K562 (cell line): ENCODE measurements around the gene PPP1R13B. TPM values are rescaled to one million over a fixed set of nuclear protein-coding genes. Genes with fewer than 3 reads are reported as not detected.

Experiments
- ATAC-seq: fragments of 200-7000 bp; cut with Tn5 transposase; 3 replicates; pipeline ENCODE4 v1.9.1; 2020; ENCODE audit warnings: moderate library complexity
- BruUV-seq: library from RNA; stranded (reverse); fragments of 400-500 nt; replicated peaks from 2 replicates; lab custom pipeline; 2021; lab: Mats Ljungman, UMichigan
- CTCF ChIA-PET: fragments of 300-600 bp; formaldehyde crosslinking; extraction: SDS; loops from one replicate; lab custom pipeline; 2021; ENCODE audit warnings: low intra/inter-chr PET ratio; lab: Yijun Ruan, JAX
- POLR2A ChIA-PET: fragments of 300-600, 350-650 bp; sonication (Branson Sonifier 250); formaldehyde crosslinking; extraction: SDS; loops from one replicate; lab custom pipeline; 2021; ENCODE audit warnings: antibody characterized with exemption, inconsistent platforms; lab: Yijun Ruan, JAX
- DNase-seq, 4 experiments: peaks; one replicate each; pipeline versions ENCODE4 v3.0.0 to v3.0.0-alpha.2; 2011 to 2018; ENCODE audit warnings: low spot score in 3 of 4, mixed read lengths in 3 of 4; ENCODE audit errors: extremely low read depth in 1 of 4
- FAIRE-seq: peaks from 2 replicates; lab custom pipeline; 2011; peaks lifted over from hg19 to GRCh38; lab: Jason Lieb, UNC
- H2AFZ ChIP-seq: 2 replicates; pipeline ENCODE4 v1.6.0; 2011; ENCODE audit warnings: low read depth, low read length, control low read depth, inconsistent platforms
- H3K27ac ChIP-seq: fragments of 200-600 bp; 3 replicates; pipeline ENCODE4 v1.8.0; 2011; ENCODE audit warnings: low read depth, mild to moderate bottlenecking, control low read depth, inconsistent platforms, low read length, moderate library complexity, mixed read lengths; ENCODE audit errors: extremely low read depth
- H3K27me3 ChIP-seq, 2 experiments: fragments of 300-600 bp in 1 of 2; 2 replicates in 1 of 2; 3 replicates in 1 of 2; pipeline versions ENCODE4 v1.6.0 to v1.8.0; 2011; ENCODE audit warnings: inconsistent platforms in 2 of 2, low read length in 2 of 2, mild to moderate bottlenecking in 1 of 2, mixed read lengths in 1 of 2, moderate library complexity in 1 of 2; ENCODE audit not compliant: control insufficient read depth in 2 of 2, insufficient read depth in 2 of 2
- H3K36me3 ChIP-seq: fragments of 300-600 bp; 3 replicates; pipeline ENCODE4 v1.8.0; 2011; ENCODE audit warnings: mild to moderate bottlenecking, low read length, inconsistent platforms; ENCODE audit not compliant: control insufficient read depth, insufficient read depth
- H3K4me1 ChIP-seq, 2 experiments: fragments of 200-600 bp in 1 of 2; replicated peaks in 1 of 2; 2 replicates in 1 of 2; 3 replicates in 1 of 2; pipeline versions ENCODE4 v1.5.1 to v1.8.0; 2011; ENCODE audit warnings: inconsistent platforms in 2 of 2, low read length in 2 of 2, mild to moderate bottlenecking in 1 of 2, mixed read lengths in 1 of 2, moderate library complexity in 1 of 2; ENCODE audit not compliant: control insufficient read depth in 2 of 2, insufficient read depth in 2 of 2
- H3K4me2 ChIP-seq: 2 replicates; pipeline ENCODE4 v1.6.1; 2011; ENCODE audit warnings: low read length, control low read depth, inconsistent platforms, mixed read lengths; ENCODE audit not compliant: insufficient read depth
- H3K4me3 ChIP-seq: fragments of 200-600 bp; sonication (generic), shearing (Covaris generic); 2 replicates; pipeline ENCODE4 v1.5.1; 2016; ENCODE audit warnings: control low read depth, inconsistent platforms
- H3K79me2 ChIP-seq: fragments of 200-600 bp; 3 replicates; pipeline ENCODE4 v1.8.0; 2011; ENCODE audit warnings: low read length, inconsistent platforms; ENCODE audit not compliant: control insufficient read depth, insufficient read depth
- H3K9ac ChIP-seq, 2 experiments: 2 replicates each; pipeline versions ENCODE4 v1.6.0 to v1.6.1; 2011; ENCODE audit warnings: low read depth in 2 of 2, low read length in 2 of 2, control low read depth in 1 of 2, inconsistent platforms in 1 of 2, mild to moderate bottlenecking in 1 of 2, mixed read lengths in 1 of 2; ENCODE audit not compliant: insufficient read depth in 1 of 2
- H3K9me1 ChIP-seq: one replicate; pipeline ENCODE4 v1.6.0; 2011; ENCODE audit warnings: inconsistent platforms, mild to moderate bottlenecking, low read length, moderate library complexity; ENCODE audit not compliant: control insufficient read depth, insufficient read depth
- H3K9me3 ChIP-seq: replicated peaks from 2 replicates; pipeline ENCODE4 v1.5.1; 2011; ENCODE audit warnings: low read depth, low read length, inconsistent platforms; ENCODE audit not compliant: control insufficient read depth, insufficient read depth
- H4K20me1 ChIP-seq: replicated peaks from 2 replicates; pipeline ENCODE4 v1.6.1; 2011; ENCODE audit warnings: low read length, inconsistent platforms, mixed read lengths; ENCODE audit not compliant: control insufficient read depth, insufficient read depth
- CGGBP1 ChIP-seq: fragments of 250-450 bp; sonication (Bioruptor Pico); IDR thresholded peaks from 2 replicates; pipeline ENCODE4 v1.9.0; 2021; ENCODE audit warnings: mild to moderate bottlenecking
- E2F6 ChIP-seq, 2 experiments: IDR thresholded peaks; 2 replicates each; pipeline ENCODE4 v1.6.1; 2011; ENCODE audit warnings: borderline replicate concordance in 1 of 2, control low read depth in 1 of 2, low read depth in 1 of 2, low read length in 1 of 2, mild to moderate bottlenecking in 1 of 2, mixed read lengths in 1 of 2, moderate library complexity in 1 of 2; ENCODE audit not compliant: insufficient read depth in 1 of 2, insufficient read length in 1 of 2, poor library complexity in 1 of 2, severe bottlenecking in 1 of 2; ENCODE audit errors: extremely low read depth in 1 of 2
- ELF1 ChIP-seq: fragments of 200-800 bp; sonication (Bioruptor generic); IDR thresholded peaks from 2 replicates; pipeline ENCODE4 v1.6.1; 2016; ENCODE audit warnings: missing genetic modification characterization, missing compliant biosample characterization
- FOXK1 ChIP-seq: sonication (generic); formaldehyde crosslinking; IDR thresholded peaks from 2 replicates; pipeline ENCODE4 v1.8.0; 2022; ENCODE audit warnings: missing genetic modification reagents, mild to moderate bottlenecking, borderline replicate concordance
- FOXO4 ChIP-seq: fragments of 450-650 bp; formaldehyde crosslinking; IDR thresholded peaks from 2 replicates; pipeline ENCODE4 v1.4.0; 2020; ENCODE audit warnings: mild to moderate bottlenecking, moderate library complexity
- GABPA ChIP-seq: fragments of 200-800 bp; sonication (Bioruptor generic); conservative IDR thresholded peaks from 2 replicates; pipeline ENCODE4 v1.6.1; 2016; ENCODE audit warnings: low read depth, missing genetic modification characterization, missing compliant biosample characterization
- HNRNPL ChIP-seq: fragments of 200-400 bp; formaldehyde crosslinking; IDR thresholded peaks from 2 replicates; pipeline ENCODE4 v1.6.1; 2017; ENCODE audit warnings: low read depth, mild to moderate bottlenecking, low read length
- HOMEZ ChIP-seq: fragments of 250-450 bp; sonication (Bioruptor Pico); IDR thresholded peaks from 2 replicates; pipeline ENCODE4 v1.4.0; 2020; ENCODE audit warnings: mild to moderate bottlenecking, moderate library complexity
- LCOR ChIP-seq: sonication (generic); formaldehyde crosslinking; IDR thresholded peaks from 2 replicates; pipeline ENCODE4 v1.8.0; 2022; ENCODE audit warnings: mild to moderate bottlenecking, missing genetic modification reagents
- MTA1 ChIP-seq: fragments of 450-650 bp; IDR thresholded peaks from 2 replicates; pipeline ENCODE4 v1.6.1; 2017; ENCODE audit warnings: borderline replicate concordance
- NR2C1 ChIP-seq, 2 experiments: fragments of 450-650 bp; IDR thresholded peaks; 2 replicates each; pipeline ENCODE4 v1.6.1; 2017; ENCODE audit warnings: mild to moderate bottlenecking in 2 of 2, antibody characterized with exemption in 1 of 2, inconsistent platforms in 1 of 2, missing compliant biosample characterization in 1 of 2, missing genetic modification characterization in 1 of 2
- SRSF3 ChIP-seq: fragments of 200-400 bp; formaldehyde crosslinking; IDR thresholded peaks from 2 replicates; pipeline ENCODE4 v1.6.1; 2016; ENCODE audit warnings: mild to moderate bottlenecking, low read length, moderate library complexity; ENCODE audit not compliant: insufficient read depth
- TBL1XR1 ChIP-seq, 2 experiments: IDR thresholded peaks; 2 replicates each; pipeline ENCODE4 v1.6.1; 2012; ENCODE audit warnings: improper control_type of control experiment in 2 of 2, low read length in 2 of 2, mild to moderate bottlenecking in 1 of 2
- ZC3H4 ChIP-seq: sonication (generic); formaldehyde crosslinking; IDR thresholded peaks from 2 replicates; pipeline ENCODE4 v1.9.0; 2021; ENCODE audit warnings: missing genetic modification reagents, borderline replicate concordance
- ZNF239 ChIP-seq: fragments of 250-450 bp; sonication (Bioruptor Pico); IDR thresholded peaks from 2 replicates; pipeline ENCODE4 v1.4.0; 2020; ENCODE audit warnings: mild to moderate bottlenecking
- ZNF561 ChIP-seq: fragments of 450-650 bp; formaldehyde crosslinking; conservative IDR thresholded peaks from 2 replicates; pipeline ENCODE4 v1.4.0; 2020; ENCODE audit warnings: mild to moderate bottlenecking, moderate library complexity
- WGBS: fragments of 100-300 bp; shearing (Covaris generic); methylation state at CpG from one replicate; pipeline ENCODE4 v1.1.6; 2016; ENCODE audit warnings: low coverage, mixed read lengths; ENCODE audit not compliant: insufficient coverage; ENCODE audit errors: missing lambda C conversion rate; 5-methylcytosine and 5-hydroxymethylcytosine counted together
- in situ Hi-C: fragments of 300-500 bp; cut with MboI; formaldehyde crosslinking; loops from 4 replicates; pipeline ENCODE4 v1.15.0; 2018; ENCODE audit warnings: inconsistent platforms, mixed read lengths
- intact Hi-C: fragments of 100-400 bp; cut with micrococcal nuclease; formaldehyde crosslinking; loops from 2 replicates; pipeline ENCODE4 v1.14.2; 2022
- polyA plus RNA-seq, 8 experiments: library from polyadenylated mRNA; depleted of rRNA in 4 of 8; stranded (reverse) in 5 of 8; unstranded in 3 of 8; fragments of >200 nt; fragmentation: Nextera tagmentation in 2 of 8; fragmentation: Illumina TruSeq in 1 of 8; extraction: Ambion mirVana in 2 of 8; extraction: Trizol in 1 of 8; gene quantifications; 2 replicates each; pipeline versions ENCODE4 v1.2.1 to v1.2.3, GENCODE V29; 2011 to 2014; ENCODE audit warnings: inconsistent platforms in 1 of 8, missing spikeins in 1 of 8
- total RNA-seq, 7 experiments: library from RNA; depleted of rRNA in 6 of 7; stranded (reverse); fragments of >200 nt in 6 of 7; fragmentation: Illumina TruSeq in 2 of 7; extraction: Trizol in 2 of 7; gene quantifications; 2 replicates each; pipeline versions ENCODE4 v1.2.1 to v1.2.3, GENCODE V29; 2011 to 2021; ENCODE audit warnings: low replicate concordance in 1 of 7

Gene PPP1R13B
- total and polyA plus RNA-seq, 9 of the 15 experiments (the other 6 are each of a cell fraction or from before 2014, with no cell fraction given), result 0.03 to 1.7 (median 0.15) TPM

- intact Hi-C loops, result no loop called here
- no peak for TF ChIP-seq GABPA (tag)
- TF ChIP-seq LCOR (CRISPR knock-in tag), result no peak
- no peak for TF ChIP-seq HNRNPL
- TF ChIP-seq CGGBP1, result no peak
- no peak for TF ChIP-seq HOMEZ (CRISPR knock-in tag)
- TF ChIP-seq ZC3H4 (CRISPR knock-in tag), result no peak
- TF ChIP-seq ZNF561 (CRISPR knock-in tag), result no peak
- TF ChIP-seq NR2C1 (IDR thresholded peaks at IDR 0.05), result no peak
- TF ChIP-seq NR2C1 (tag; IDR thresholded peaks at IDR 0.05), result no peak
- no peak for TF ChIP-seq FOXO4 (CRISPR knock-in tag)
- TF ChIP-seq E2F6 (IDR thresholded peaks at IDR 0.05; ENCODE audit: borderline replicate concordance in 1 of 2, extremely low read depth in 1 of 2, insufficient read depth in 1 of 2, insufficient read length in 1 of 2, low read depth in 1 of 2, low read length in 1 of 2, poor library complexity in 1 of 2, severe bottlenecking in 1 of 2), result peak in 1 of 2 experiments; percentile 39
- TF ChIP-seq ELF1 (tag), result no peak
- TF ChIP-seq FOXK1 (CRISPR knock-in tag), result no peak
- no peak for TF ChIP-seq ZNF239
- no peak for TF ChIP-seq SRSF3
- TF ChIP-seq TBL1XR1 (IDR thresholded peaks at IDR 0.05; ENCODE audit: low read length in 2 of 2), result no peak
- TF ChIP-seq MTA1, result no peak
Observed at GRCh38 chr14:103716091-103716801, 131.1 kb downstream of the PPP1R13B start.

More at GRCh38 chr14:103716091-103716801, 131.1 kb downstream of the PPP1R13B start:
- ChIA-PET CTCF (no interaction called here), POLR2A (interaction anchor here (0.7 to 1.7 kb wide), 5 partner anchors 9 to 48 kb away, joined by 3 to 9 read pairs (median 4); no protein-coding TSS in a partner anchor)
- Histone ChIP-seq H3K4me2 (peak overlapping the region; percentile 71), H2AFZ (no peak overlapping the region), H3K4me3 (peak overlapping the region; percentile 68), H3K27me3 (no peaks in the 10 kb centered on the region), H3K36me3 (peaks cover 43% of the 10 kb centered on the region; the same call in 2 of the 3 replicates), H3K9ac (peak overlapping the region; percentile 73 to 92), H3K4me1 (peaks cover 29 to 63% of the 10 kb centered on the region in 2 experiments; a peak in 4 of 5 replicates), H3K9me1 (no peaks in the 10 kb centered on the region), H3K79me2 (peaks cover 85% of the 10 kb centered on the region), H4K20me1 (0 out of 2 replicates have a peak, but pooled peaks cover 5% of the 10 kb centered on the region), H3K27ac (peak overlapping the region; percentile 69), H3K9me3 (no peaks in the 10 kb centered on the region)
- 1% methylated on average over 9 of the region's 72 CpGs for WGBS
- no TSS peak for BruUV-seq
- no peak for FAIRE-seq
- in situ Hi-C loops, result no loop called here
- ATAC-seq, result 0 out of 3 replicates have a peak, but pooled peaks have one; percentile 1
- peak; percentile 28 to 67 (median 48) for DNase-seq
